Neural crest cell (in vitro differentiated cells): ENCODE measurements around the gene CASKIN1. TPM values are rescaled to one million over a fixed set of nuclear protein-coding genes. Genes with fewer than 3 reads are reported as not detected.

Experiments used
- DNase-seq: peaks from one replicate; pipeline ENCODE4 v3.0.0; 2021; ENCODE audit warnings: low read depth, mixed read lengths, low spot score
- H3K27ac Mint-ChIP-seq: one replicate; pipeline ENCODE4 v1.8.0; 2021; ENCODE audit warnings: mild to moderate bottlenecking, mixed read lengths; ENCODE audit not compliant: unreplicated experiment
- H3K27me3 Mint-ChIP-seq: 2 replicates; pipeline ENCODE4 v1.8.0; 2021; ENCODE audit warnings: low read depth, mild to moderate bottlenecking, mixed read lengths
- H3K36me3 Mint-ChIP-seq: 2 replicates; pipeline ENCODE4 v1.8.0; 2021; ENCODE audit warnings: low read depth, mild to moderate bottlenecking, mixed read lengths
- H3K4me1 Mint-ChIP-seq: 2 replicates; pipeline ENCODE4 v1.8.0; 2021; ENCODE audit warnings: mixed read lengths
- H3K4me3 Mint-ChIP-seq: one replicate; pipeline ENCODE4 v1.8.0; 2021; ENCODE audit warnings: mild to moderate bottlenecking, mixed read lengths
- H3K9me3 Mint-ChIP-seq: 2 replicates; pipeline ENCODE4 v1.8.0; 2021; ENCODE audit warnings: mixed read lengths
- CTCF ChIP-seq: fragments of 200-600 bp; sonication (generic); conservative IDR thresholded peaks from 2 replicates; pipeline ENCODE4 v1.5.0; 2021; ENCODE audit warnings: antibody characterized with exemption, mild to moderate bottlenecking
- total RNA-seq: library from RNA; stranded (reverse); gene quantifications from 2 replicates; pipeline ENCODE4 v1.2.1, GENCODE V29; 2021

Gene CASKIN1
- total RNA-seq, 1 donor from 2014 or later: 20.2 TPM

DNA sequence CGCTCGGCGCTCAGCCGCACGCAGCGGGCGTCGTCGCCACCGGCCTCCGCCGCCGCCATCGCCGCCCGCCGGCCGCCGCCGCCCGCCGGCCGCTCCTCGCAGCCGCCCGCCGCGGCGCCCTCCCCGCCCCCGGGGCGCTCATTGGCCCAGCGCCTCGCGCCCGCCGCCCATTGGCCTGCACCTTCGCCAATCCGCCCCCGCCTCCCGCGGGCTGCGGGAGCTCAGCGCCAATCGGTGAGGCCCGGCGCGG lies 18.2 kb upstream of the CASKIN1 start, which contains the start of gene PGP:
Gene PGP, minus strand, starts transcription at position 122 of the 250 bp plus-strand sequence. Its CDS starts 63 bp downstream, at position 59.
- H3K27me3 Mint-ChIP-seq: peaks cover 8% of the 10 kb centered on the region
- peak within 1 kb of the TSS; percentile 96 for H3K27ac Mint-ChIP-seq
- peaks cover 4% of the 10 kb centered on the region for H3K36me3 Mint-ChIP-seq
- TF ChIP-seq CTCF: no peak
- H3K9me3 Mint-ChIP-seq: no peaks in the 10 kb centered on the region
- peaks cover 27% of the 10 kb centered on the region for H3K4me1 Mint-ChIP-seq
- no peak for DNase-seq
- peak within 1 kb of the TSS; percentile 94 for H3K4me3 Mint-ChIP-seq

DNA sequence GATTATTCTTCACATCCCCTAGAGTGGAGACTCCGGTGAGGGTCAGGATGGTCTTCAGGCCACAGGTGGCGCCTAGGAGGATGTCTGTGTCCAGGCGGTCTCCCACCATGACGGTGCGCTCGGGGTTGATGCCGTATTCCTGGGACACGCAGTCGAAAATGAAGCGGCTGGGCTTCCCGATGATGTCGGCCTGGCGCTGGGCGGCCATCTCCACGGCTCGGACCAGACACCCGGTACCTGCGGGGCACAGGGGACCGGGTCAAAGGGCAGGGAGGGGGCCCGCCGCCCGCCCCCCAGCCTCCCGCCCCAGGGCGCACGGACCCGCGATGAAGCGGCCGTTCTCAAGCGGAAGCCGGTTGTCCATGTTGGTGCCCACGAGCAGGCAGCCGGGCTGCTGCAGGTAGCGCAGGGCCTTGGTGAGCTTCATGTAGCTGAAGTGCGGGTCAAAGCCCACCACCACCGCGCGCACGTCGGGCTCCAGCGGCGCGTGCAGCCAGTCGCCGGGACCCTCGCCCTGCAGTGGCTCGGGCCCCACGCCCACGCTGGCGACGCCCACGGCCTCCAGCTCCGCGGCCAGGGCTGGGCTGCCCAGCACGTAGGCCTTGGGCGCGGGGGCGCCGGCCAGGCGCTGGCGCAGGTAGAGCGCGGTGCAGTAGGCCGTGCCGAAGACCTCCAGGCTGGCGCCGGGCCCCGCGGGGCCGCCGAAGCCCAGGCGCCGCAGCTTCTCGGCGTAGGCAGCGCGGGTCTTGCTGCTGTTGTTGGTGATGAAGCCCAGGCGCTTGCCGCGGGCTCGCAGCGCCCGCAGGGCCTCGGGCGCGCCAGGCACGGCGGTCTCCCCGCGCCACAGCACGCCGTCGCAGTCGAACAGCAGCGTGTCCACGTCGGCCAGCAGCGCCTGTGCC lies 17.7 kb upstream of the CASKIN1 start:
- Mint-ChIP-seq H3K27me3 (peaks cover 8% of the 10 kb centered on the region), H3K4me1 (peaks cover 27% of the 10 kb centered on the region), H3K9me3 (no peaks in the 10 kb centered on the region), H3K36me3 (peaks cover 4% of the 10 kb centered on the region), H3K27ac (no peak overlapping the region), H3K4me3 (peak overlapping the region; percentile 94)
- no peak for TF ChIP-seq CTCF
- DNase-seq: no peak

- Mint-ChIP-seq H3K27ac (peak overlapping the region; percentile 81), H3K27me3 (peaks cover 8% of the 10 kb centered on the region), H3K4me1 (peaks cover 28% of the 10 kb centered on the region), H3K9me3 (no peaks in the 10 kb centered on the region), H3K4me3 (peak overlapping the region; percentile 94), H3K36me3 (peaks cover 6% of the 10 kb centered on the region)
- DNase-seq: no peak
- TF ChIP-seq CTCF: no peak
Observed at GRCh38 chr16:2212362-2213324, 16.2 kb upstream of the CASKIN1 start.

DNA sequence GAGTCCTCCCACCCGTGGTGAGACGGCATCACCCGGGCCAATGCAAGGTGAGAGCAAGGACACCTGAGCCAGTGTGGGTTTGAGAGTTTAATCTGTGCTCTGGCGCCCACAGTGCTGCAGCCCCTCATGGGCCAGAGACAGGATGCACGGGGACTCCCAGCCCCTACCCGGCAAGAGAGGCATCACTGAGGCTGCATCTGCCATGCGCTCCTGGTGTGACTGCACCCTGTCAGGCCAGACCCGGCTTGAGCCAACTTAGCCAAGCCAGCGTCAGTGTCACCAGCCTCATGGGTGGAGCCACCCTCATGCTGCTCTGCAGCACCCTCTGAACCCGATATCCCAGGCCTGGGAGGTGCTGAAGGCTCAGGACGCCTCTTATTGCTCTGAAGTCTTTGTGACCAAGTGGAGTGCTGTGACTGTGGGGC lies 15.5 kb upstream of the CASKIN1 start:
- Mint-ChIP-seq H3K36me3 (peaks cover 9% of the 10 kb centered on the region), H3K27me3 (peaks cover 8% of the 10 kb centered on the region), H3K27ac (no peak overlapping the region), H3K9me3 (no peaks in the 10 kb centered on the region), H3K4me3 (peak overlapping the region; percentile 94), H3K4me1 (peaks cover 32% of the 10 kb centered on the region)
- no peak for DNase-seq
- no peak for TF ChIP-seq CTCF
